ENCODE data around the gene TPRN. TPM values are rescaled to one million over a fixed set of nuclear protein-coding genes. Genes with fewer than 3 reads are reported as not detected.

TPRN gene
- total and polyA plus RNA-seq, 2 experiments from 2014 or later = 6.4 to 29.2 TPM

- TF ChIP-seq ZNF331 (CRISPR knock-in tag; IDR thresholded peaks at IDR 0.05; ENCODE audit: low read depth) (no peak), ETS1 (IDR thresholded peaks at IDR 0.05) (no peak), EZH2 (IDR thresholded peaks at IDR 0.05; ENCODE audit: low read depth, unreplicated experiment) (no peak)
These were observed 57.1 kb downstream of the TPRN start (continued) for GRCh38 chr9:137143459-137143858.

- no peaks in the 10 kb centered on the region for H3K79me2 ChIP-seq (replicated peaks; ENCODE audit: insufficient read depth)
- TF ChIP-seq ZNF462 (CRISPR knock-in tag; IDR thresholded peaks at IDR 0.05) (no peak), CTCF (conservative IDR thresholded peaks at IDR 0.05; ENCODE audit: low read depth in 2 of 2) (no peak), EZH2 (IDR thresholded peaks at IDR 0.05; ENCODE audit: low read depth, unreplicated experiment) (no peak), JUNB (IDR thresholded peaks at IDR 0.05; ENCODE audit: unreplicated experiment) (no peak), STAT1 (IDR thresholded peaks at IDR 0.05; ENCODE audit: unreplicated experiment) (no peak), ZNF331 (CRISPR knock-in tag; IDR thresholded peaks at IDR 0.05; ENCODE audit: low read depth) (no peak), ETS1 (IDR thresholded peaks at IDR 0.05) (no peak)
- no peaks in the 10 kb centered on the region for H3K36me3 ChIP-seq (ENCODE audit: insufficient read depth)
- H4K20me1 ChIP-seq (replicated peaks; ENCODE audit: insufficient read depth) = no peaks in the 10 kb centered on the region
- no peaks in the 10 kb centered on the region for H3K9me2 ChIP-seq (ENCODE audit: insufficient read depth)
- ATAC-seq = no peak
- no peak overlapping the region for H2AFZ ChIP-seq
- H3K27ac Mint-ChIP-seq = no peak overlapping the region
- H3K4me2 ChIP-seq = no peak overlapping the region
- H3K9me3 Mint-ChIP-seq = no peaks in the 10 kb centered on the region
- no peak overlapping the region for H3K27ac ChIP-seq (ENCODE audit: low read depth)
- H3K27me3 Mint-ChIP-seq (ENCODE audit: insufficient read depth, low read depth, poor library complexity) = peaks cover 49% of the 10 kb centered on the region
- DNase-seq (ENCODE audit: low spot score) = no peak
- no peaks in the 10 kb centered on the region for H3F3A ChIP-seq (replicated peaks; ENCODE audit: low read depth)
- H3K4me3 ChIP-seq = no peak overlapping the region
- H3K4me1 Mint-ChIP-seq = peaks cover 10% of the 10 kb centered on the region
- H3K4me1 ChIP-seq (ENCODE audit: insufficient read depth) = peaks cover 12% of the 10 kb centered on the region
- H3K36me3 Mint-ChIP-seq (ENCODE audit: low read depth) = no peaks in the 10 kb centered on the region
- no peak overlapping the region for H3K4me3 Mint-ChIP-seq
- peaks cover 42% of the 10 kb centered on the region for H3K27me3 ChIP-seq (ENCODE audit: insufficient read depth)
These were observed 58.3 kb downstream of the TPRN start for GRCh38 chr9:137141976-137142936.

Data from GM23338 (cell line).